AG04450 (cell line): ENCODE results near the gene P2RY11. TPM values are rescaled to one million over a fixed set of nuclear protein-coding genes. Genes with fewer than 3 reads are reported as not detected.

Experiments used
- CTCF ChIA-PET: fragments of 300-600, 350-600 bp; formaldehyde crosslinking; extraction: SDS; loops from one replicate; lab custom pipeline; 2022; ENCODE audit warnings: antibody characterized with exemption, inconsistent platforms; lab: Charles Lee
- POLR2A ChIA-PET: fragments of 350-600 bp; formaldehyde crosslinking; extraction: SDS; loops from one replicate; lab custom pipeline; 2021; ENCODE audit warnings: antibody characterized with exemption, inconsistent platforms; lab: Yijun Ruan, JAX
- DNase-seq: peaks from one replicate; pipeline ENCODE4 v3.0.0-alpha.2; 2011; ENCODE audit warnings: low read depth, low spot score
- H3K27ac ChIP-seq: one replicate; pipeline ENCODE4 v1.5.1; 2012; ENCODE audit warnings: low read depth, low read length, control low read depth
- H3K27me3 ChIP-seq: one replicate; pipeline ENCODE4 v1.6.0; 2012; ENCODE audit warnings: low read length; ENCODE audit not compliant: control insufficient read depth, insufficient read depth
- H3K4me3 ChIP-seq: 2 replicates; pipeline ENCODE4 v1.5.1; 2011; ENCODE audit warnings: mild to moderate bottlenecking, low read depth, low read length, control low read depth
- H3K9me3 ChIP-seq: 2 replicates; pipeline ENCODE4 v1.5.1; 2012; ENCODE audit warnings: low read length; ENCODE audit not compliant: control insufficient read depth, insufficient read depth
- polyA plus RNA-seq: library from polyadenylated mRNA; depleted of rRNA; stranded (reverse); fragments of >200 nt; gene quantifications from 2 replicates; pipeline ENCODE4 v1.2.3, GENCODE V29; 2011
- TF ChIP-seq, protein P1 (sequence below): IDR thresholded peaks from 2 replicates; pipeline ENCODE4 v1.5.1; 2011; ENCODE audit warnings: low read depth, low read length, control low read depth, inconsistent platforms

P2RY11 gene
- polyA plus RNA-seq, 1 experiment = 1.0 TPM

GRCh38 chr19:10095948-10096614 lies 15.4 kb upstream of the P2RY11 start:
- H3K9me3 ChIP-seq = peaks cover 8% of the 10 kb centered on the region; the same call in 1 of the 2 replicates
- H3K27ac ChIP-seq = peak overlapping the region; percentile 25
- H3K27me3 ChIP-seq = no peaks in the 10 kb centered on the region
- peak; percentile 56 for DNase-seq
- POLR2A ChIA-PET = interaction anchor here (0.7 to 1.8 kb wide), 9 partner anchors 8 to 310 kb away, joined by 3 to 10 read pairs (median 4); partner anchors contain the start of genes MRPL4 and PPAN
- TF ChIP-seq, protein P1, sequence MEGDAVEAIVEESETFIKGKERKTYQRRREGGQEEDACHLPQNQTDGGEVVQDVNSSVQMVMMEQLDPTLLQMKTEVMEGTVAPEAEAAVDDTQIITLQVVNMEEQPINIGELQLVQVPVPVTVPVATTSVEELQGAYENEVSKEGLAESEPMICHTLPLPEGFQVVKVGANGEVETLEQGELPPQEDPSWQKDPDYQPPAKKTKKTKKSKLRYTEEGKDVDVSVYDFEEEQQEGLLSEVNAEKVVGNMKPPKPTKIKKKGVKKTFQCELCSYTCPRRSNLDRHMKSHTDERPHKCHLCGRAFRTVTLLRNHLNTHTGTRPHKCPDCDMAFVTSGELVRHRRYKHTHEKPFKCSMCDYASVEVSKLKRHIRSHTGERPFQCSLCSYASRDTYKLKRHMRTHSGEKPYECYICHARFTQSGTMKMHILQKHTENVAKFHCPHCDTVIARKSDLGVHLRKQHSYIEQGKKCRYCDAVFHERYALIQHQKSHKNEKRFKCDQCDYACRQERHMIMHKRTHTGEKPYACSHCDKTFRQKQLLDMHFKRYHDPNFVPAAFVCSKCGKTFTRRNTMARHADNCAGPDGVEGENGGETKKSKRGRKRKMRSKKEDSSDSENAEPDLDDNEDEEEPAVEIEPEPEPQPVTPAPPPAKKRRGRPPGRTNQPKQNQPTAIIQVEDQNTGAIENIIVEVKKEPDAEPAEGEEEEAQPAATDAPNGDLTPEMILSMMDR = no peak
- peak overlapping the region; percentile 58 for H3K4me3 ChIP-seq
- CTCF ChIA-PET = interaction anchor here (0.6 to 1.7 kb wide), 7 partner anchors 68 to 166 kb away, joined by 3 to 7 read pairs (median 4); no protein-coding TSS in a partner anchor

DNA sequence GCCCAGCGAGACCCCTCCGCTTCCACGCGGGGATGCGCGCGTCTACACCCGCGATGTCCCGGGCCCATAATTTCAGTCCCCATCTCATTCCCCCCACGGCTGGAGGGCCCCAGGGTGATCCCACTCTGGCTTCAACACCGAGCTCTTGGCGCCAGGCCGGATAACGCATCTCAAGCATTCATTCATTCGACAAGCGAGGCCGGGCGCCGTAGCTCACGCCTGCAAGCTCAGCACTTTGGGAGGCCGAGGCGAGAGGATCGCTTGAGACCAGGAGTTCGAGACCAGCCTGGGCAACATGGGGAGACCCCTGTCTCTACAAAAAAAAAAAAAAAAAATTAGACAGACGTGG lies 14.9 kb upstream of the P2RY11 start:
- Histone ChIP-seq H3K4me3 (peak overlapping the region; percentile 58), H3K27ac (peak overlapping the region; percentile 21), H3K9me3 (peaks cover 5% of the 10 kb centered on the region; the same call in 1 of the 2 replicates), H3K27me3 (no peaks in the 10 kb centered on the region)
- TF ChIP-seq, protein P1 = no peak
- POLR2A ChIA-PET = interaction anchor here (0.7 to 1.8 kb wide), 7 partner anchors 10 to 309 kb away, joined by 3 to 10 read pairs (median 4); partner anchors contain the start of genes MRPL4 and PPAN
- no peak for DNase-seq
- CTCF ChIA-PET = interaction anchor here (0.6 to 1.4 kb wide), 7 partner anchors 69 to 166 kb away, joined by 3 to 7 read pairs (median 4); no protein-coding TSS in a partner anchor

GRCh38 chr19:10100163-10100785 lies 11.2 kb upstream of the P2RY11 start:
- H3K27me3 ChIP-seq = no peaks in the 10 kb centered on the region
- no peak overlapping the region for H3K27ac ChIP-seq
- ChIA-PET POLR2A (no interaction called here), CTCF (interaction anchor here (1.0 to 1.9 kb wide), 3 partner anchors 16 to 168 kb away, joined by 6 to 10 read pairs (median 9); no protein-coding TSS in a partner anchor)
- no peak overlapping the region for H3K4me3 ChIP-seq
- TF ChIP-seq, protein P1 = no peak
- DNase-seq = no peak
- H3K9me3 ChIP-seq = peaks cover 2% of the 10 kb centered on the region; the same call in 1 of the 2 replicates

DNA sequence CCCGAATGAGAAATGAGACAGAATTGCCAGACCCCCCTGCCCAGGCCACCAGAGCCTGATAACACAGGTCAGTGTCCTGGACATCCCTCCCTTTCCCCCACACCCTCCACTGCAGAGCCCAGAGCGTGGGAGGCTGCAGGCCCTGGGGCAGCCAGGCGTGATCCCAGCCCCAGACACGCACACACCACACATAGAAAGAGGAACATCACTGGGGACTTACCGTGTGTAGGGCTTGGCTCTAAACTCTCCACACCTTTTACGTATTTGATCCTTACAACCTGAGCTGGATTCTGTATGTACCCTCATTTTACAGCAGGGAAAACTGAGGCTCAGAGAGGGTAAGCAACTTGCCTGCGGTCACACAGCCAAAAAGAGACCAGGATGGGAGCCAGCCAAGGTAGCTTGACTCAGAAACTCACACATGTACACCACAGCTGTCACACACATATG lies 8.7 kb upstream of the P2RY11 start:
- CTCF ChIA-PET = interaction anchor here (0.5 to 1.4 kb wide), 3 partner anchors 10 to 284 kb away, joined by 3 to 5 read pairs (median 4); partner anchors contain the start of gene FBXL12
- Histone ChIP-seq H3K27me3 (no peaks in the 10 kb centered on the region), H3K27ac (no peak overlapping the region), H3K4me3 (no peak overlapping the region), H3K9me3 (no peaks in the 10 kb centered on the region)
- TF ChIP-seq, protein P1 = no peak
- POLR2A ChIA-PET = no interaction called here
- no peak for DNase-seq
